ELR (cell line): Measurements from ENCODE around the gene PPM1H.
A peak's percentile ranks its signal among the peaks of the same experiment; 100 is the strongest.
"Not testable (repeated sequence)": the region's sequence is repeated elsewhere in the genome, so short reads cannot be mapped to it uniquely, and the experiment has no call there.

Source experiments
- DNase-seq: peaks from one replicate; pipeline ENCODE4 v3.0.0-alpha.2; 2015; ENCODE audit warnings: low read depth

The PPM1H gene

GRCh38 chr12:62834971-62835547 is 99.9 kb downstream of the PPM1H start:
- peak; percentile 62 for DNase-seq

GRCh38 chr12:62834406-62834805 is 100.5 kb downstream of the PPM1H start:
- no peak for DNase-seq

- no peak for DNase-seq
These were observed 101.3 kb downstream of the PPM1H start for GRCh38 chr12:62833634-62834033.

- DNase-seq = no peak
These were observed 102.4 kb downstream of the PPM1H start for GRCh38 chr12:62832558-62832957.

GRCh38 chr12:62832027-62832426 is 102.9 kb downstream of the PPM1H start:
- no peak for DNase-seq

- DNase-seq = no peak
These were observed 107.1 kb downstream of the PPM1H start for GRCh38 chr12:62827855-62828254.

- DNase-seq = no peak
These were observed 107.9 kb downstream of the PPM1H start for GRCh38 chr12:62827042-62827441.

- DNase-seq = no peak
These were observed 117.2 kb downstream of the PPM1H start for GRCh38 chr12:62817556-62818271.

- no peak for DNase-seq
These were observed 120.7 kb downstream of the PPM1H start for GRCh38 chr12:62814243-62814642.

- DNase-seq = peak; percentile 81
These were observed 121.7 kb downstream of the PPM1H start for GRCh38 chr12:62813031-62813829.

- not testable (repeated sequence) for DNase-seq
These were observed 123.5 kb downstream of the PPM1H start for GRCh38 chr12:62811481-62811880.

GRCh38 chr12:62808166-62808879 is 126.6 kb downstream of the PPM1H start:
- DNase-seq = no peak

GRCh38 chr12:62806893-62807292 is 128.1 kb downstream of the PPM1H start:
- no peak for DNase-seq

GRCh38 chr12:62806244-62806836 is 128.6 kb downstream of the PPM1H start:
- no peak for DNase-seq

- DNase-seq = no peak
These were observed 129.4 kb downstream of the PPM1H start for GRCh38 chr12:62805517-62805916.

GRCh38 chr12:62803756-62804155 is 131.2 kb downstream of the PPM1H start:
- no peak for DNase-seq

GRCh38 chr12:62802984-62803383 is 132.0 kb downstream of the PPM1H start:
- DNase-seq = peak; percentile 44

- no peak for DNase-seq
These were observed 132.6 kb downstream of the PPM1H start for GRCh38 chr12:62802321-62802720.

GRCh38 chr12:62801796-62802195 is 133.2 kb downstream of the PPM1H start:
- no peak for DNase-seq

GRCh38 chr12:62800707-62801400 is 134.1 kb downstream of the PPM1H start:
- DNase-seq = no peak

- DNase-seq = no peak
These were observed 135.1 kb downstream of the PPM1H start for GRCh38 chr12:62799766-62800406.
